ENCODE results near the gene EHBP1.

EHBP1 gene

GRCh38 chr2:62724106-62724505, 18.6 kb downstream of the EHBP1 start:
- no peaks in the 10 kb centered on the region for H3K9me3 ChIP-seq (ENCODE audit: insufficient read depth, low read depth, low read length)
- H3K9ac ChIP-seq (ENCODE audit: low read depth, low read length), result no peak overlapping the region
- no peaks in the 10 kb centered on the region for H3K27me3 ChIP-seq (ENCODE audit: insufficient read depth, low read length)
- H3K4me1 ChIP-seq (ENCODE audit: insufficient read depth, low read length), result no peaks in the 10 kb centered on the region
- no peak overlapping the region for H3K4me3 ChIP-seq (ENCODE audit: low read length)
- no peaks in the 10 kb centered on the region; the same call in 1 of the 2 replicates for H3K36me3 ChIP-seq (ENCODE audit: insufficient read depth, low read depth, low read length)
- H3K27ac ChIP-seq (ENCODE audit: low read length), result no peak overlapping the region

- Histone ChIP-seq H3K4me1 (ENCODE audit: insufficient read depth, low read length) (no peaks in the 10 kb centered on the region), H3K4me3 (ENCODE audit: low read length) (no peak overlapping the region), H3K36me3 (ENCODE audit: insufficient read depth, low read depth, low read length) (no peaks in the 10 kb centered on the region; the same call in 1 of the 2 replicates), H3K9ac (ENCODE audit: low read depth, low read length) (no peak overlapping the region), H3K27me3 (ENCODE audit: insufficient read depth, low read length) (no peaks in the 10 kb centered on the region), H3K27ac (ENCODE audit: low read length) (no peak overlapping the region), H3K9me3 (ENCODE audit: insufficient read depth, low read depth, low read length) (no peaks in the 10 kb centered on the region)
Observed at GRCh38 chr2:62724886-62725711, 19.6 kb downstream of the EHBP1 start.

GRCh38 chr2:62725712-62726055, 20.2 kb downstream of the EHBP1 start:
- no peak overlapping the region for H3K27ac ChIP-seq (ENCODE audit: low read length)
- H3K4me1 ChIP-seq (ENCODE audit: insufficient read depth, low read length), result no peaks in the 10 kb centered on the region
- H3K27me3 ChIP-seq (ENCODE audit: insufficient read depth, low read length), result no peaks in the 10 kb centered on the region
- H3K9me3 ChIP-seq (ENCODE audit: insufficient read depth, low read depth, low read length), result peaks cover 3% of the 10 kb centered on the region; the same call in 1 of the 2 replicates
- no peak overlapping the region for H3K4me3 ChIP-seq (ENCODE audit: low read length)
- H3K36me3 ChIP-seq (ENCODE audit: insufficient read depth, low read depth, low read length), result no peaks in the 10 kb centered on the region; the same call in 1 of the 2 replicates
- H3K9ac ChIP-seq (ENCODE audit: low read depth, low read length), result no peak overlapping the region

GRCh38 chr2:62727259-62727867, 21.9 kb downstream of the EHBP1 start:
- peaks cover 15% of the 10 kb centered on the region for H3K9me3 ChIP-seq (ENCODE audit: insufficient read depth, low read depth, low read length)
- no peaks in the 10 kb centered on the region for H3K27me3 ChIP-seq (ENCODE audit: insufficient read depth, low read length)
- no peaks in the 10 kb centered on the region for H3K4me1 ChIP-seq (ENCODE audit: insufficient read depth, low read length)
- H3K4me3 ChIP-seq (ENCODE audit: low read length), result no peak overlapping the region
- H3K36me3 ChIP-seq (ENCODE audit: insufficient read depth, low read depth, low read length), result no peaks in the 10 kb centered on the region
- H3K9ac ChIP-seq (ENCODE audit: low read depth, low read length), result no peak overlapping the region
- no peak overlapping the region for H3K27ac ChIP-seq (ENCODE audit: low read length)

- Histone ChIP-seq H3K9ac (ENCODE audit: low read depth, low read length) (no peak overlapping the region), H3K4me1 (ENCODE audit: insufficient read depth, low read length) (0 out of 2 replicates have a peak, but pooled peaks cover 3% of the 10 kb centered on the region), H3K27ac (ENCODE audit: low read length) (no peak overlapping the region), H3K36me3 (ENCODE audit: insufficient read depth, low read depth, low read length) (no peaks in the 10 kb centered on the region), H3K27me3 (ENCODE audit: insufficient read depth, low read length) (no peaks in the 10 kb centered on the region), H3K4me3 (ENCODE audit: low read length) (no peak overlapping the region), H3K9me3 (ENCODE audit: insufficient read depth, low read depth, low read length) (peaks cover 15% of the 10 kb centered on the region)
Observed at GRCh38 chr2:62727876-62728566, 22.5 kb downstream of the EHBP1 start.

- H3K4me1 ChIP-seq (ENCODE audit: insufficient read depth, low read length), result peaks cover 13% of the 10 kb centered on the region; the same call in 1 of the 2 replicates
- H3K27ac ChIP-seq (ENCODE audit: low read length), result no peak overlapping the region
- H3K27me3 ChIP-seq (ENCODE audit: insufficient read depth, low read length), result no peaks in the 10 kb centered on the region
- H3K9me3 ChIP-seq (ENCODE audit: insufficient read depth, low read depth, low read length), result peaks cover 15% of the 10 kb centered on the region
- no peak overlapping the region for H3K9ac ChIP-seq (ENCODE audit: low read depth, low read length)
- H3K4me3 ChIP-seq (ENCODE audit: low read length), result no peak overlapping the region
- no peaks in the 10 kb centered on the region for H3K36me3 ChIP-seq (ENCODE audit: insufficient read depth, low read depth, low read length)
Observed at GRCh38 chr2:62731275-62731674, 25.8 kb downstream of the EHBP1 start.

GRCh38 chr2:62732262-62732777, 26.8 kb downstream of the EHBP1 start:
- Histone ChIP-seq H3K9ac (ENCODE audit: low read depth, low read length) (no peak overlapping the region), H3K27ac (ENCODE audit: low read length) (no peak overlapping the region), H3K4me3 (ENCODE audit: low read length) (no peak overlapping the region), H3K4me1 (ENCODE audit: insufficient read depth, low read length) (peaks cover 22% of the 10 kb centered on the region; the same call in 1 of the 2 replicates), H3K36me3 (ENCODE audit: insufficient read depth, low read depth, low read length) (no peaks in the 10 kb centered on the region), H3K9me3 (ENCODE audit: insufficient read depth, low read depth, low read length) (peaks cover 15% of the 10 kb centered on the region), H3K27me3 (ENCODE audit: insufficient read depth, low read length) (no peaks in the 10 kb centered on the region)

GRCh38 chr2:62733546-62733945, 28.0 kb downstream of the EHBP1 start:
- H3K27ac ChIP-seq (ENCODE audit: low read length), result no peak overlapping the region
- H3K4me3 ChIP-seq (ENCODE audit: low read length), result no peak overlapping the region
- peaks cover 27% of the 10 kb centered on the region; the same call in 1 of the 2 replicates for H3K4me1 ChIP-seq (ENCODE audit: insufficient read depth, low read length)
- peaks cover 15% of the 10 kb centered on the region for H3K9me3 ChIP-seq (ENCODE audit: insufficient read depth, low read depth, low read length)
- H3K9ac ChIP-seq (ENCODE audit: low read depth, low read length), result no peak overlapping the region
- no peaks in the 10 kb centered on the region for H3K27me3 ChIP-seq (ENCODE audit: insufficient read depth, low read length)
- no peaks in the 10 kb centered on the region for H3K36me3 ChIP-seq (ENCODE audit: insufficient read depth, low read depth, low read length)

GRCh38 chr2:62736899-62737559, 31.5 kb downstream of the EHBP1 start:
- no peak overlapping the region for H3K27ac ChIP-seq (ENCODE audit: low read length)
- H3K9me3 ChIP-seq (ENCODE audit: insufficient read depth, low read depth, low read length), result no peaks in the 10 kb centered on the region; the same call in 1 of the 2 replicates
- H3K36me3 ChIP-seq (ENCODE audit: insufficient read depth, low read depth, low read length), result no peaks in the 10 kb centered on the region
- H3K9ac ChIP-seq (ENCODE audit: low read depth, low read length), result peak overlapping the region; percentile 17; the same call in 1 of the 2 replicates
- no peaks in the 10 kb centered on the region for H3K27me3 ChIP-seq (ENCODE audit: insufficient read depth, low read length)
- no peak overlapping the region for H3K4me3 ChIP-seq (ENCODE audit: low read length)
- H3K4me1 ChIP-seq (ENCODE audit: insufficient read depth, low read length), result peaks cover 29% of the 10 kb centered on the region

- H3K27ac ChIP-seq (ENCODE audit: low read length), result no peak overlapping the region
Observed at GRCh38 chr2:62738981-62739936, 33.7 kb downstream of the EHBP1 start.

More at GRCh38 chr2:62738981-62739936, 33.7 kb downstream of the EHBP1 start:
- H3K36me3 ChIP-seq (ENCODE audit: insufficient read depth, low read depth, low read length), result no peaks in the 10 kb centered on the region
- H3K9me3 ChIP-seq (ENCODE audit: insufficient read depth, low read depth, low read length), result no peaks in the 10 kb centered on the region
- H3K9ac ChIP-seq (ENCODE audit: low read depth, low read length), result no peak overlapping the region
- H3K27me3 ChIP-seq (ENCODE audit: insufficient read depth, low read length), result no peaks in the 10 kb centered on the region
- H3K4me1 ChIP-seq (ENCODE audit: insufficient read depth, low read length), result peaks cover 32% of the 10 kb centered on the region
- no peak overlapping the region for H3K4me3 ChIP-seq (ENCODE audit: low read length)

Measured in iPS-20b (cell line).